GM19452 (cell line): ENCODE results near the gene DHX9.

ENCODE experiments used
- ATAC-seq: cut with Tn5 transposase; IDR thresholded peaks from one replicate; pipeline ENCODE4 v1.9.1; 2021; ENCODE audit not compliant: unreplicated experiment

The DHX9 gene

DNA sequence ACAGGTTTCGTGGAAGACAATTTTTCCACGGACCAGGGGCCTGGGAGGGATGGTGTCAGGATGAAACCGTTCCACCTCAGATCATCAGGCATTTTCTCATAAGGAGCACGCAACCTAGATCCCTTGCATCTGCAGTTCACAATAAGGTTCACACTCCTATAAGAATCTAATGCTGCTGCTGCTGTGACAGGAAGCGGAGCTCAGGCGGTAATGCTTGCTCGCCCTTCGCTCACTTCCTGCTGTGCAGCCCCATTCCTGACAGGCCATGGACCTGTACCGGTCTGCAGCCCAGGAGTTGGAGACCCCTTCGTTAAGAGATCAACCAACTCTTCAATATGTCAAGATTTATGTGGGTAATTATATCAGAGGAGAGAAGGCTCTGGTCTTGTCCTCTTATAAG, 3.3 kb upstream of the DHX9 start:
- ATAC-seq: no peak

DNA sequence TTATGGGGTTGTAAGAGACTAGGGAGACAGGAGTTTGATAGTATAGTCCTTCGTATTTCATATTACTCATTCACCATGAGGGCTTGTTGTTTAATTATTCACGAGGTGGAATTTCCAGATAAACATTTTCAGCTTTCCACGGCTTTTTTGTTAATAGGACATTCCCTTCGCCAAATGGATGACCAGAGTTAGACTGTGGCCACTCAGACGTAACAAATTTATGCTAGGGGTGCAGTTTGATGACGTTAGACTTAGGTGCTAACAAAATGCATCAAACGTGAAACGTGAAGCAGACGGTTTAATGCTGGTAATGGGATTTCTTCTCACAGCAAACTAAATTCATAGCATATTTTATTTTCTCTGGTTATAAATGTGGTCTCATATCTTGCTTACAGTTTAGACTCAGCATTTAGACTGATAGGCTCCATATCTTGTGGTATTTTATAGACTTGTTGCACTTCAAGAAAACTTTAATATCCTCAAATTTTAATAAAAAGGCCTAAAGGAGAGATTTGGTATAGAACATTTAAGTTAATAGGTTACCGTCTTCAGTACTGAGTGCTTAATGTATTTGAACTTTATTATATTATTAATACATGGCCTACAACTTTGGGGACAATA, 2.3 kb downstream of the DHX9 start:
- no peak for ATAC-seq

DNA sequence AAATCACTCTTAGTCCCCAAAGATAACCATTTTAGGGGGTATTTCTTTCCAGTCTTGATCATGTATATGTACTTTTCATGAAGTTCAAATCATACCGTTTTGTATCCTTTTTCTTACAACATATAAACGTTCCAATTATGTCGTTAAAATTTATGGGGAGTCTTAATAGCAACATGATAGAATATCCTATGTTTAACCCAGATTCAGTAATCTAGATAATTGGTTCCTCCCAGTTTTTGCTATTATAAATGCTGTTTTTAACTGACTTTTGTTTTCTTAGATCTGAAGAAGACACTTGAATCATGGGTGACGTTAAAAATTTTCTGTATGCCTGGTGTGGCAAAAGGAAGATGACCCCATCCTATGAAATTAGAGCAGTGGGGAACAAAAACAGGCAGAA, 3.1 kb downstream of the DHX9 start:
- ATAC-seq: no peak

DNA sequence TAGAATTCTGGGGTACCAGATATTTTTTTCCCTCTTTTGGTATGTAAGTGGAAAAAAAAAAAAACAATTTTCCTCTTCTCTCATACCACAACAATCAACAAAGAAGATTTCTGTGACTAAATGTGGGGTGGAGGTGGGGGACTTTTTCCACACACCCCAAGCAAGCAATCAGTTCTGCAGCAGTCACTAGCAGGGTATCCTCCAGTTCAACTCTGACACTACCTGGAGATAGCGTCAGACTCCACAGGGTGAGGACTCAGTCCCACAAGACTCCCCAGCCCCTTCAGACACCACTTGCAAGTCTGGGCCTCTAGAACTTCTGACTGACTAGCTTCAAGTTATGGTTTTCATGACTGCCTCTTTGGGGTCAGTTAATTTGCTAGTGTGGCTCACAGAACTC, 6.2 kb downstream of the DHX9 start:
- ATAC-seq: no peak

DNA sequence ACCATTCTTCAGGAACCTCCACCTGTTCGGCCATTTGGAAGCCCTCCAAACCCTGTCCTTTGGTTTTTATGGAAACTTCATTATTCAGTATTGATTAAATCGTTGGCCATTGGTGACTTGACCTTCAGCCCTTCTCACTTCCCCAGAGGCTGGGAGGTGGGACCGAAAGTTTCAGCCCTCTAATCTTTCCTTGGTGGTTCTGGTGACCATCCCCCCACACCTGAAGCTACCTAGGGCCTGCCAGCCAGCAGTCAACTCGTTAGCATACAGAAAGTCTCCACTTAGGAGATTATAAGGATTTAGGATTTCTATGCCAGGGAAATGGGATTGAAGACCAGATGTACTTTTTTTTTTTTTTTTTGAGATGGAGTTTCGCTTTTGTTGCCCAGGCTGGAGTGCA, 6.7 kb downstream of the DHX9 start:
- ATAC-seq: no peak

DNA sequence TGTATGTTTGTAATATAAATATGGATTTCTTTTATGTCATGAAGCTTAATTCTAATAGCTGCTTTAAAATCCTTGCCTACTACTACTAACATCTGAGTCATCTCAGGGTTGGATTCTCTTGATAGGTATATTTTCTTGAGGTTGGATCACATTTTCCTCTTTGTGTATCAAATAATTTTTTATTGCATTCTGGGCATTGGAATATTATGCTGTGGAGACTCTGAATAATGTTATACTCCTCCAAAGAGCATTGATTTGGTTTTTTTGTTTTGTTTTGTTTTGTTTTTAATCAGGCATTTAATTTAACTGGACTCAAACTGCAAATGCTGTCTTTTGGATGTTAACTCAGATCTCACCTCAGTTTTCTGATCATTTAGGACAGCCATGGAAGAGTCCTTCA, 8.0 kb downstream of the DHX9 start:
- ATAC-seq: no peak

DNA sequence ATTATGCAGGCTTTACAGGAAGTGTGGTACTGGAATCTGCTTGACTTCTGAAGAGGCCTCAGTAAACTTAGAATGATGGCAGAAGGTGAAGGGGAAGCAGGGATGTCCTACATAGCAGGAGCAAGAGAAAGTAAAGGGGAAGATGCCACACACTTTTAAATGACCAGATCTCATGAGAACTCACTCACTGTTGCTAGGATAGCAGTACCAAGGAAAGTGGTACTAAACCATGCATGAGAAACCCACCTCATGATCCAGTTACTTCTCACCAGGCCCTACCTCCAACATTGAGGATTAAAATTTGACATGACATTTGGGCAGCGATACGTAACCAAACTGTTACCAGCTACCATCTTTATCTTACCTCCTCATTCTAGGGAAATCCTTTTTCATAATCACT, 9.6 kb downstream of the DHX9 start:
- no peak for ATAC-seq

DNA sequence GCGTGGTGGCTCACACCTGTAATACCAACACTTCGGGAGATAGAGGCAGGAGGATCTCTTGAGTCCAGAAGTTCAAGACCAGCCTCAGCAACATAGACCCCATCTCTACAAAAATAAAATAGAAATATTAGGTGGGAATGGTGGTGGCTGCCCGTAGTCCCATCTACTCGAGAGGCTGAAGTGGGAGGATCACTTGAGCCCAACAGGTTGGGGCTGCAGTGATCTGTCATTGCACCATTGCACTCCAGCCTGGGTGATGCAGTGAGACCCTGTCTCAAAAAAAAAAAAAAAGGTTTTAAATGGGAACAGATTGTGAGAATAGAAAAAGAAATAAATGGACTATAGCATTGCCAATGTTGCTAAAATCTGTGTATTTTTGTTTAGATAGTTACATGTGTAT, 11.2 kb downstream of the DHX9 start:
- no peak for ATAC-seq

DNA sequence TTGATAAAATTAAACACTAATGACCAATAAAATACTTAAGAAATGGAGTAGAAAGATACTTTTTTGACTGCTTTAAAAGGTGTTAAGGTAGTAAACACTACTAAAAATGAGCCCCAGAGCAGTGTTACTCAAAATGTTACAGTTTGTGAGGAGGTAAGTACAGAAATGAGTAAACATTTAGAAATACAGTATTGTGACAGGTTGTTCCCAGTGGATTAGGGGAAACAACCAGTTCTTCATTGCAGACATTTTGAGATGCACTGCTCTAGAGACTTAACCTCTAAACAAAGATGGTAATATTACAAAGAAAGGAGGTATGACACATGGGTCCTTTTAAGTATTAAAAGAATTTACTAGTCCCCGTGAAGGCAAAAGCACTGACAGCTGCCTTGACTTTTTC, 12.7 kb downstream of the DHX9 start:
- ATAC-seq: no peak

DNA sequence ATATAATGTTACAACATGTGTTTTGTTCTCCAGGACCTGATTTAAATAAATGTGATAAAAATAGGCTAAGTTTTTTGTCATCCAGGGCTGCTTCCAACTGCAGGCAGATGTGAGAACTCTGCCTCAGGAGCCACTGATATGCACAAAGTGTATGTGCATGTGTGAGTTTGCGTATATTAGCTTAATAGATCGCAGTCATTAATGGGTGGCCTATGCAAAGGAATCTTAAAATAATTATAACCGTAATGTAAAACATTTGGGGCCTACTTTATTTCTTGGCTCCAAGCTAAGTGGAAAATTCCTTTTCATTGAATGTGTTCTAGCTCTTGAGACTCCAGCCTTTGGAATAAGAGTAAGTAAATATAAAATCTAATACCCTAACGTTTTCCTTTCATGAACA, 16.8 kb downstream of the DHX9 start:
- ATAC-seq: no peak

DNA sequence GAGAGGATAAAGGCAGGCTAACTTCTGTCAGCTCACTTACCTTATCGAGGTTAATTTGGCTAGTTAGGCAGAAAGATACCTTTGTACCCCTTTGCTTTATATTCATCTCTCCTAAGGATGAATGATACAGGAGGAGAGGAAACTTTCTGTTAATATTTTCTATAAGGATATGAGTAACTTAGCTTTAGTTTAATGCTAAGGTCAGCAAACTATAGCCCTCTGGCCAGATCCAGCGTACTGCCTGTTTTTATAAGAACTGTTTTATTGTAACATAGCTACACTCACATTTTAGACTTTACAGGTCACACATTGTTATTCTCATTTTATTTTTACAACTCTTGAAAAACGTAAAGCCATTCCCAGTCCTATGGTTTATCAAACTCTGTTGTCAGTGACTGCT, 18.1 kb downstream of the DHX9 start:
- no peak for ATAC-seq

DNA sequence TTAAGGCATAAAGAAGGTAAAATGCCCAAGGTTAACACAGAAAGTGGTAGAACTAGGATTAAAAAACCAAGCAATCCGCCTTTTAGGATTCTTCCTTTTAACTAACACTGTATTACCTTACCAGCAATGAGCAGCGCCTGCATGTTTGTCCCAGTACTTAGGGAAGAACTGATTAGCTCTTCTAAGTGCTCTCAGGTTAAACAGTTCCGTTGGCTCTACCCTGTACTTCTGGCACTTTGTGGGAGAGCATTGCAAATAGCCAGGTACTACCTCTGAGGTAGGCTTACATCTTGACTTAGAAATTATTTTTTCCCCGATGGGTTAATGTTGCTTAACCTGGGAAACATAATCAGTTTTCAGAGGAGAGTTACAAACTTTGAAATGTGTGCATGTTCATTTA, 21.5 kb downstream of the DHX9 start:
- no peak for ATAC-seq

DNA sequence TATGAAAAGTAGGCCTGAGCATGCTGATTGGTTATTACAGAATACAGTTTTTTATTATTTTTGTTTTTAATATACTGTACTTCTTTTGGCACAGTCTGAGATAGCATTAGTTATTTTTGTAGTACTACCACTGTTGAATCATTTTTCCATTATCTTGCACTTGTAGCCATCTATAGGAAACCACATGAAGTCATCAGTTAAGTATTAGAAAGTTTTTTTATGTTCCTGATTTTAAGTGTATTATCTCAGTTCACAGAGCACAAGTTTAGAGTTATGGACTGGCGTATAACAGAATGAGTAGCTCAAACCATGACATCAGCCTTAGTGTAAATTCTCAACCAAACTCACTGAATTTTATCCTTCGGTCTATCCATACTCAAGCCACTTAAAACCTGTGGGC, 22.8 kb downstream of the DHX9 start:
- ATAC-seq: no peak

DNA sequence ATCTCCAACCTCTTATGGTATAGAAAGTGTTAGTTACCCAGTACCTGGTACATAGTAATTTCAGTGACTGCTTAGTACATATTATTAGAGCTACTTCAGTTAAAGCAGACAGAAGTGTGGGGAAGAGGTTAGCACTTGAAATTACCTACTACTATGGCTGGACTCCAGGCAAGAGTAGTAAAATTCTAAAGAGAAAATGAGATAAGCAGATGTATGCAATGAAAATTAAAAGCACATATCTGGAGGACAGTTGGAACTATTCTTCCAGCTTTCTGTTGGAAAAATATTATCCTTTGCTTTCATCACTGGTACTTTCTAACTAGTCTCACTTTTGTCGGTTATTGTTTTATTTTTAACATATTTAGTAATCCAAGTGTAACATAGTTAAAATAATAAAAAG, 23.7 kb downstream of the DHX9 start:
- ATAC-seq: no peak

DNA sequence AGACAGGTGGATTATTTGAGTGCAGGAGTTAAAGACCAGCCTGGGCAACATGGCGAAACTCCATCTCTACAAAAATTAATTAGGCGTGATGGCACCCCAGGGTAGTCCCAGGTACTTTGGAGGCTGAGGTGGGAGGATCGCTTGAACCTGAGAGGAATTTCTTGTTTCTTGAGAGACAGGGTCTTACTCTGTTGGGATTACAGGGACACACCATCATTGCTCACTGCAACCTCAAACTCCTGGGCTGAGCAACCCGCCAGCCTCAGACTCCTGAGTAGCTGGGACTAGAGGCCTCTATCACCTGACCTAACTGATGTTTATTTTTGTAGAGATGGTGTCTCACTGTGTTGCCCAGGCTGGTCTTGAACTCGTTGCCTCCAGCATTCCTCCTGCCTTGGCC, 24.8 kb downstream of the DHX9 start:
- no peak for ATAC-seq

DNA sequence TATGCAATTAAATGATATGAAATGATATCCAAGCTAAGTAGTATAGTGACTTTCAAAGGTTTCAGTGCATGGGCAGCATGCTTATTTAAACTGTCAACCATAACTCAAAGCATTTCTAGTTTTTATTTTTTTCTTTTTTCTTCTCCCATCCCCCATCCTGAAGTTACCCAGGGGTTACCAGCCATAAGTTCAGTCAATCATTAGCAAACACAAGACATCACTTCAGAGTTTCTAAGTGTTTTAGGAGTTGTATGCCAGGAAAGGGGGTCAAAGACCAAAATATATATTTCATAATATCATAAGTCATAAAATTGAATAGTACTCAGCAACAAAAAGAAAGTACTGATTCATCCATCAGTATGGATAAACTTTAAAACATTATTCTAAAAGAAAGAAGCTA, 28.7 kb downstream of the DHX9 start:
- no peak for ATAC-seq

DNA sequence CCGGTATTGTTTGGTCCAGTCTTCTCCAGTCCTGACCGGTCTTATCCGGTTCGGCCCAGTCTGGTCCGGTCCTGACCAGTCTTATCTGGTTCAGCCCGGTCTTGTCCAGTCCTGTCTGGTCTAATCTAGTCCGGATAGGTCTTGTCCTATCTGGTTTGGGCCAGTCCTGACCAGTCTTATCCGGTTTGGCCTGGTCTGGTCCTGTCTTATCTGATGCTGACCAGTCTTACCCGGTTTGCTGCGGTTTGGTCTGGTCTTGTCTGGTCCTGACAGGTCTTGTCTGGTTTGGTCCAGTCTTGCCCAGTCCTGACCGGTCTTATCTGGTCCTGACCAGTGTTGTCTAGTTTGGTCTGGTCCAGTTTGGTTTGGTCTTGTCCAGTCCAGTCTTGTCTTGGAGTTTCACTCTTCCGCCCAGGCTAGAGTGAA, 30.1 kb downstream of the DHX9 start:
- no peak for ATAC-seq

DNA sequence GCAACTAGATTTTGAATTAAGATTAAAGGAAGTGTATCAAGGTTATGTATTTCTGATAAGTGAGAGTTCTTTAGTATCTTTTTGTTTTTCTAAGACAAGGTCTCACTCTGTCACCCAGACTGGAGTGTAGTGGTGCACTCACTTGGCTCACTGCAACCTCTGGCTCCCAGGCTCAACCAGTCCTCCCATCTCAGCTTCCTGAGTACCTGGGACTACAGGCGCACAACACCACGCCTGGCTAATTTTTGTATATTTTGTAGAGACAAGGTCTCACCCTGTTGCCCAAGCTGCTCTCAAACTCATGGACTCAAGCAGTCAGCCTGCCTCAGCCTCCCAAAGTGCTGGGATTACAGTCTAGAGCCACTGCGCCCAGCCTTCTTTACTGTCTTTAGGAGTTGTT, 33.7 kb downstream of the DHX9 start:
- ATAC-seq: no peak

DNA sequence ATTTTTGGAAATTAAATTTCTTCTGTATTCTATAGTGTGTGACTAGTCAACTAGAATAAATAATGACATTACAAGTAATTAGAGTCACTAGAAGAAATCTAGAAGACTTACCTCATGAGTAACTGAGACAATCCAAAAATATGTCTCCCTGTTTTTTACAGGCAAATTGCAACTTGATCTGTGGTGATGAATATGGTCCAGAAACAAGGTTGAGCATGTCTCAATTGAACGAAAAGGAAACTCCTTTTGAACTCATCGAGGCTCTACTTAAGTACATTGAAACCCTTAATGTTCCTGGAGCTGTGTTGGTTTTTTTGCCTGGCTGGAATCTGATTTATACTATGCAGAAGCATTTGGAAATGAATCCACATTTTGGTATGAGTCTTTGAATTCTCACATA, 36.7 kb downstream of the DHX9 start:
- no peak for ATAC-seq

DNA sequence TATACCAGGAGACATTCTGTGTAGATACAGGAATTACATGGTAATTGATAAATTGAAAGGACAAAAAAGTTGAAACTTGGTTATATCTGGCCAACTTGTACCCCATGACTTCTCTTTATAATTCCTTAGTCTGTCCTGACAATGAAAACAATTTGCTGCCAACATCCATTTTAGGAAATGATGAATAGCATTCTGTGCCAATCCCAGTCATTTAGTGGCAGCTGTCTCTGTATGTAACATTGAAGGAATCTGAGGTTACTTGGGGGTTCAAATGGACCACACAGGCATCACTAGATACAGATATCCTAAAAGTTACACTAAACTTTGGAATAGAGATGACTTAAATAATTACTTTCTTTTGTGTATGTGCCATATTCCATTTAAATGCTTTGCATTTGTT, 38.2 kb downstream of the DHX9 start:
- no peak for ATAC-seq

DNA sequence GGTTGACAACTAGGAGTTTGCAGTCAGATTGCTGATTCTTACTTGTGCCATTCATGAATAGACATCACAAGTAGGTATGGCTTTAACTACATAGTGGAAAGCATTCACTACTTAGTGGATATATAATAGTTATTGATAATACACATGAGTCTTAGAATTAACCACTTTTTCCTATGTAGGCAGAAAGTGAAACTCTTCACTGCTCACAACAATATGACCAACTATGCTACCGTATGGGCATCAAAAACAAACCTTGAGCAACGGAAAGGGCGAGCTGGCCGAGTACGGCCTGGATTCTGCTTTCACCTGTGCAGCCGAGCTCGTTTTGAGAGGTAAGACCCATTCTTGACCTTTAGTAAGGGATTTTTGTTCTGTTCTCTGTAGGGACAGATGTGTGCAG, 38.7 kb downstream of the DHX9 start:
- no peak for ATAC-seq

DNA sequence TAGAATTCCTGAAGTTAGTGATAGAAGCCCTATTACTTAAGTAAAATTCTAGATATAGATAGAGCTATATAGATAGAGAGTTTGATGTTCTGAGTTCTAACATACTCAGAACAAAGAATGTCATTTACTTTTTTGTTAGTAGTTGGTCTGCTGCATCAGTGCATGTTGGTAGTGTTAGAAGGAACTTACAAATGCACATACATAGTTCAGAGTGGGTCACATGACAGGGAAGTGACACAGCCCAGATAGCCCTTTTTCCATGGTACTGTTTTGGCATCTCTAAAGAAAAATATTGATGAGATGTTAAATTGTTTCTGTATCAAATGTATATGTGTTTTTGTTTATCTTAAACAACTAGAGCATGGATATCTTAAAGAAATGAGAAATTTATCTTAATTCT, 45.7 kb downstream of the DHX9 start:
- ATAC-seq: no peak

DNA sequence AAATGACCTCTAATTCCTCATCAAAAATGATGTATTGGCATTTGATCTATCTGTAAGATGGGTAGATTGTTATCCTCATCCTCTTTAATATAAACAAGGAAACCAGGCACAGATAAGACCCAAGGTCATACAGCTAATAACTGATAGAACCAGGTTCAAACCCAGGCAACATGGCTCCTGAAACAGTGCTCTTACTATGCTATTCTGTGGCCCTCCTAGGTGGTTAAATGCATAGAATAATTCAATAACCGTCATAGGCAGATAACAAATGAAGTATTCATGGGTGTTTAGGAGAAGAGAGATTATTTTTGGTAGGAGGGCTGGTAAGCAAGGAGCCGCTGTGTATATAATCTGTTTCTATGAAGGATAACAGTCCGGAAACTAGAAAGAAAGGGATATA, 46.4 kb downstream of the DHX9 start:
- ATAC-seq: no peak

DNA sequence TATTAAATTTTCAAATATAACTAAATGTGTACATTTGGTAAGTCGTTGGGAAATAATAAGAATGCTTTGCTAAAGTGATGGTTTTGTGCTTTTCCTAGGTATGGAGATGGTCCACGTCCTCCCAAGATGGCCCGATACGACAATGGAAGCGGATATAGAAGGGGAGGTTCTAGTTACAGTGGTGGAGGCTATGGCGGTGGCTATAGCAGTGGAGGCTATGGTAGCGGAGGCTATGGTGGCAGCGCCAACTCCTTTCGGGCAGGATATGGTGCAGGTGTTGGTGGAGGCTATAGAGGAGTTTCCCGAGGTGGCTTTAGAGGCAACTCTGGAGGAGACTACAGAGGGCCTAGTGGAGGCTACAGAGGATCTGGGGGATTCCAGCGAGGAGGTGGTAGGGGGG, 47.8 kb downstream of the DHX9 start:
- no peak for ATAC-seq
